NCI-H1048 (cell line): ENCODE data around the gene C12orf56.

Experiments used
- DNase-seq: peaks from one replicate; lab custom pipeline; 2025; lab: John Stamatoyannopoulos, UW

Gene C12orf56

GRCh38 chr12:64390275-64390851 lies at the start of gene C12orf56:
Gene C12orf56 (minus strand): TSS chr12:64390758. CDS start chr12:64390565, 193 bp downstream.
- DNase-seq = no peak

GRCh38 chr12:64440100-64440499 lies 49.5 kb upstream of the C12orf56 start:
- no peak for DNase-seq

GRCh38 chr12:64433915-64434314 lies 43.4 kb upstream of the C12orf56 start:
- DNase-seq = no peak

- DNase-seq = no peak
Measured at GRCh38 chr12:64431791-64432190, 41.2 kb upstream of the C12orf56 start.

- DNase-seq = no peak
Measured at GRCh38 chr12:64430886-64431285, 40.3 kb upstream of the C12orf56 start.

GRCh38 chr12:64428956-64429355 lies 38.4 kb upstream of the C12orf56 start:
- no peak for DNase-seq

- DNase-seq = no peak
Measured at GRCh38 chr12:64427988-64428387, 37.4 kb upstream of the C12orf56 start.

- no peak for DNase-seq
Measured at GRCh38 chr12:64419696-64420095, 29.1 kb upstream of the C12orf56 start.

- no peak for DNase-seq
Measured at GRCh38 chr12:64418209-64418608, 27.7 kb upstream of the C12orf56 start.

GRCh38 chr12:64413884-64414283 lies 23.3 kb upstream of the C12orf56 start:
- DNase-seq = no peak

- DNase-seq = no peak
Measured at GRCh38 chr12:64412459-64412858, 21.9 kb upstream of the C12orf56 start.

GRCh38 chr12:64411427-64411826 lies 20.9 kb upstream of the C12orf56 start:
- no peak for DNase-seq

GRCh38 chr12:64407342-64408223 lies 17.0 kb upstream of the C12orf56 start:
- DNase-seq = no peak

- DNase-seq = no peak
Measured at GRCh38 chr12:64404470-64405256, 14.1 kb upstream of the C12orf56 start.

- peak; percentile 90 for DNase-seq
Measured at GRCh38 chr12:64403707-64404469, 13.3 kb upstream of the C12orf56 start, which contains the start of gene XPOT. Gene XPOT (plus strand): TSS chr12:64404392. CDS start chr12:64410036, 5,644 bp downstream.

GRCh38 chr12:64402181-64402580 lies 11.6 kb upstream of the C12orf56 start:
- DNase-seq = no peak

GRCh38 chr12:64400041-64400440 lies 9.5 kb upstream of the C12orf56 start:
- DNase-seq = peak; percentile 16

GRCh38 chr12:64395739-64396138 lies 5.2 kb upstream of the C12orf56 start:
- no peak for DNase-seq

GRCh38 chr12:64392221-64392620 lies 1.7 kb upstream of the C12orf56 start:
- no peak for DNase-seq

- DNase-seq = no peak
Measured at GRCh38 chr12:64389154-64389553, 1.4 kb downstream of the C12orf56 start.

- no peak for DNase-seq
Measured at GRCh38 chr12:64387197-64387816, 3.3 kb downstream of the C12orf56 start.
